ENCODE results near the gene NR3C2.

DNA sequence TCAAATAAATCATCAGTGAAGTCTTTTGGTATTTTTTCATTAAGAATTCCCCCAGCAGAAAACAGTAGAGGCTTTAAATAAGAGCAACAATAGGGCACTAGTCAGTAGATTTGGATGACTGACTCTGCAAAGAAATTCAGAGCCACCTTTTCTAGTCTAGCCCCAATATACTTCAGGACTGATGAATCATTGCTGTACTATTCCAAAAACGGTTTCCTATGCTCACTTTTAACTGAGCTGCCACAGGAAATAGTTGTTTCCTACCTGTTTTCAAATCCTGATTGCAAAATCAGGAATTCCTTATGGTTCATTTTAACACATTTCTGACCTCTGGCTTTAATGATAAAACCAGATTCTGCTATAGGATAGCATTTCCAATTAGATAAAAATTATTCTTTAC is 171.6 kb downstream of the NR3C2 start:
- TF ChIP-seq POLR2A (IDR thresholded peaks at IDR 0.05; ENCODE audit: low read depth, low read length) (no peak), POLR2AphosphoS5 (IDR thresholded peaks at IDR 0.05; ENCODE audit: low read depth, low read length) (no peak), PAX5 (IDR thresholded peaks at IDR 0.05; ENCODE audit: insufficient read depth, low read length, severe bottlenecking) (no peak), SPI1 (IDR thresholded peaks at IDR 0.05; ENCODE audit: low read depth, low read length) (no peak), POU2F2 (IDR thresholded peaks at IDR 0.05; ENCODE audit: low read depth, low read length) (no peak)
